Endothelial cell of umbilical vein (primary cell): Measurements from ENCODE around the gene L3MBTL4.

Experiments used
- EZH2 ChIP-seq: IDR thresholded peaks from 2 replicates; pipeline ENCODE4 v1.6.1; 2012; ENCODE audit warnings: borderline replicate concordance, low read depth, mild to moderate bottlenecking, moderate library complexity, low read length, inconsistent platforms; ENCODE audit not compliant: severe bottlenecking
- MYC ChIP-seq: IDR thresholded peaks from one replicate; pipeline ENCODE4 v1.6.1; 2011; ENCODE audit warnings: mild to moderate bottlenecking, low read depth, low read length
- POLR2A ChIP-seq: IDR thresholded peaks from 2 replicates; pipeline ENCODE4 v1.6.1; 2012; ENCODE audit warnings: low read depth, mild to moderate bottlenecking, control low read depth, low read length
- TF ChIP-seq, protein P1 (sequence below), 2 donors: IDR thresholded peaks; 1 replicate in 1 of 2; 2 replicates in 1 of 2; pipeline ENCODE4 v1.5.1; 2011; ENCODE audit warnings: low read length in 2 of 2, mild to moderate bottlenecking in 2 of 2, moderate library complexity in 2 of 2, control low read depth in 1 of 2, inconsistent platforms in 1 of 2, low read depth in 1 of 2; ENCODE audit not compliant: insufficient read depth in 1 of 2; ENCODE audit errors: extremely low read depth in 1 of 2
- TF ChIP-seq, protein P2 (sequence below): IDR thresholded peaks from 2 replicates; pipeline ENCODE4 v1.6.1; 2011; ENCODE audit not compliant: insufficient read depth, insufficient read length

- TF ChIP-seq, protein P1, sequence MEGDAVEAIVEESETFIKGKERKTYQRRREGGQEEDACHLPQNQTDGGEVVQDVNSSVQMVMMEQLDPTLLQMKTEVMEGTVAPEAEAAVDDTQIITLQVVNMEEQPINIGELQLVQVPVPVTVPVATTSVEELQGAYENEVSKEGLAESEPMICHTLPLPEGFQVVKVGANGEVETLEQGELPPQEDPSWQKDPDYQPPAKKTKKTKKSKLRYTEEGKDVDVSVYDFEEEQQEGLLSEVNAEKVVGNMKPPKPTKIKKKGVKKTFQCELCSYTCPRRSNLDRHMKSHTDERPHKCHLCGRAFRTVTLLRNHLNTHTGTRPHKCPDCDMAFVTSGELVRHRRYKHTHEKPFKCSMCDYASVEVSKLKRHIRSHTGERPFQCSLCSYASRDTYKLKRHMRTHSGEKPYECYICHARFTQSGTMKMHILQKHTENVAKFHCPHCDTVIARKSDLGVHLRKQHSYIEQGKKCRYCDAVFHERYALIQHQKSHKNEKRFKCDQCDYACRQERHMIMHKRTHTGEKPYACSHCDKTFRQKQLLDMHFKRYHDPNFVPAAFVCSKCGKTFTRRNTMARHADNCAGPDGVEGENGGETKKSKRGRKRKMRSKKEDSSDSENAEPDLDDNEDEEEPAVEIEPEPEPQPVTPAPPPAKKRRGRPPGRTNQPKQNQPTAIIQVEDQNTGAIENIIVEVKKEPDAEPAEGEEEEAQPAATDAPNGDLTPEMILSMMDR (IDR thresholded peaks at IDR 0.05; ENCODE audit: extremely low read depth in 1 of 2, insufficient read depth in 1 of 2, low read depth in 1 of 2, low read length in 2 of 2) = no peak
- TF ChIP-seq MYC (no peak), EZH2 (no peak), POLR2A (no peak)
- TF ChIP-seq, protein P2, sequence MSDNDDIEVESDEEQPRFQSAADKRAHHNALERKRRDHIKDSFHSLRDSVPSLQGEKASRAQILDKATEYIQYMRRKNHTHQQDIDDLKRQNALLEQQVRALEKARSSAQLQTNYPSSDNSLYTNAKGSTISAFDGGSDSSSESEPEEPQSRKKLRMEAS = no peak
Observed at GRCh38 chr18:5974696-5975095, 440.0 kb downstream of the L3MBTL4 start.
